Stimulated activated CD4-positive, alpha-beta T cell treated with anti-CD3 and anti-CD28 coated beads, TNF-alpha, amount 100 ng/mL, for 1 hour (primary cell): ENCODE data around the gene OCIAD2.
"Not testable (repeated sequence)": the region's sequence is repeated elsewhere in the genome, so short reads cannot be mapped to it uniquely, and the experiment has no call there.

Experiments used
- DNase-seq, 3 donors: peaks; one replicate each; pipeline ENCODE4 v3.0.0-alpha.2; 2020; ENCODE audit warnings: low read depth in 3 of 3, low spot score in 1 of 3

Gene OCIAD2

GRCh38 chr4:48854982-48855381 lies 51.6 kb downstream of the OCIAD2 start:
- DNase-seq = no peak

- no peak for DNase-seq
These were observed 52.2 kb downstream of the OCIAD2 start for GRCh38 chr4:48854395-48854683.

- no peak for DNase-seq
These were observed 52.8 kb downstream of the OCIAD2 start for GRCh38 chr4:48853604-48854394.

GRCh38 chr4:48851651-48852050 lies 54.9 kb downstream of the OCIAD2 start:
- DNase-seq = no peak

GRCh38 chr4:48848799-48849198 lies 57.8 kb downstream of the OCIAD2 start:
- not testable (repeated sequence) for DNase-seq

GRCh38 chr4:48844843-48845242 lies 61.7 kb downstream of the OCIAD2 start:
- no peak for DNase-seq

- DNase-seq = no peak
These were observed 65.3 kb downstream of the OCIAD2 start for GRCh38 chr4:48841045-48841827.

- no peak for DNase-seq
These were observed 69.9 kb downstream of the OCIAD2 start for GRCh38 chr4:48836658-48837057.
